Activated CD8-positive, alpha-beta T cell treated with anti-CD3 and anti-CD28 coated beads, Interleukin-2, amount 10 ng/mL, durations not matched to agents 7 days and 5 days (primary cell): ENCODE data around the gene IDI2. TPM values are rescaled to one million over a fixed set of nuclear protein-coding genes. Genes with fewer than 3 reads are reported as not detected.

Experiments used
- ATAC-seq: fragments of 150-1000 bp; cut with Tn5 transposase; one replicate; pipeline ENCODE4 v1.10.0; 2021; ENCODE audit warnings: moderate library complexity
- CTCF ChIA-PET: fragments of 350-600 bp; sonication (Branson Sonifier 250); formaldehyde crosslinking; loops from one replicate; lab custom pipeline; 2021; ENCODE audit warnings: antibody characterized with exemption; lab: Charles Lee
- POLR2A ChIA-PET: fragments of 350-600 bp; sonication (Branson Sonifier 250); formaldehyde crosslinking; loops from one replicate; lab custom pipeline; 2021; ENCODE audit warnings: antibody characterized with exemption; lab: Charles Lee
- DNase-seq: peaks from one replicate; pipeline ENCODE4 v3.0.0-alpha.2; 2020
- H3K27ac Mint-ChIP-seq: one replicate; pipeline ENCODE4 v1.8.0; 2021; ENCODE audit warnings: mild to moderate bottlenecking, mixed read lengths
- H3K27me3 Mint-ChIP-seq: one replicate; pipeline ENCODE4 v1.8.0; 2021; ENCODE audit warnings: low read depth, mixed read lengths
- H3K36me3 Mint-ChIP-seq: one replicate; pipeline ENCODE4 v1.8.0; 2021; ENCODE audit warnings: low read depth, mixed read lengths
- H3K4me1 Mint-ChIP-seq: one replicate; pipeline ENCODE4 v1.8.0; 2021; ENCODE audit warnings: low read depth, mixed read lengths
- H3K4me3 Mint-ChIP-seq: one replicate; pipeline ENCODE4 v1.8.0; 2021; ENCODE audit warnings: mild to moderate bottlenecking, mixed read lengths
- H3K9me3 Mint-ChIP-seq: one replicate; pipeline ENCODE4 v1.8.0; 2022; ENCODE audit warnings: mixed read lengths; ENCODE audit not compliant: insufficient read depth
- total RNA-seq, 2 experiments: library from RNA; stranded (reverse); gene quantifications; one replicate each; pipeline ENCODE4 v1.2.3, GENCODE V29; 2021

The IDI2 gene
- total RNA-seq, 2 experiments from 2014 or later: not detected

- peaks cover under 1% of the 10 kb centered on the region for H3K4me1 Mint-ChIP-seq
- POLR2A ChIA-PET: no interaction called here
- CTCF ChIA-PET: no interaction called here
- H3K9me3 Mint-ChIP-seq: peaks cover 5% of the 10 kb centered on the region
- no peak overlapping the region for H3K27ac Mint-ChIP-seq
- H3K27me3 Mint-ChIP-seq: no peaks in the 10 kb centered on the region
- no peak for DNase-seq
- peaks cover 79% of the 10 kb centered on the region for H3K36me3 Mint-ChIP-seq
- no peak overlapping the region for H3K4me3 Mint-ChIP-seq
- no peak for ATAC-seq
Observed at GRCh38 chr10:1006573-1006972, 19.1 kb downstream of the IDI2 start.

DNA sequence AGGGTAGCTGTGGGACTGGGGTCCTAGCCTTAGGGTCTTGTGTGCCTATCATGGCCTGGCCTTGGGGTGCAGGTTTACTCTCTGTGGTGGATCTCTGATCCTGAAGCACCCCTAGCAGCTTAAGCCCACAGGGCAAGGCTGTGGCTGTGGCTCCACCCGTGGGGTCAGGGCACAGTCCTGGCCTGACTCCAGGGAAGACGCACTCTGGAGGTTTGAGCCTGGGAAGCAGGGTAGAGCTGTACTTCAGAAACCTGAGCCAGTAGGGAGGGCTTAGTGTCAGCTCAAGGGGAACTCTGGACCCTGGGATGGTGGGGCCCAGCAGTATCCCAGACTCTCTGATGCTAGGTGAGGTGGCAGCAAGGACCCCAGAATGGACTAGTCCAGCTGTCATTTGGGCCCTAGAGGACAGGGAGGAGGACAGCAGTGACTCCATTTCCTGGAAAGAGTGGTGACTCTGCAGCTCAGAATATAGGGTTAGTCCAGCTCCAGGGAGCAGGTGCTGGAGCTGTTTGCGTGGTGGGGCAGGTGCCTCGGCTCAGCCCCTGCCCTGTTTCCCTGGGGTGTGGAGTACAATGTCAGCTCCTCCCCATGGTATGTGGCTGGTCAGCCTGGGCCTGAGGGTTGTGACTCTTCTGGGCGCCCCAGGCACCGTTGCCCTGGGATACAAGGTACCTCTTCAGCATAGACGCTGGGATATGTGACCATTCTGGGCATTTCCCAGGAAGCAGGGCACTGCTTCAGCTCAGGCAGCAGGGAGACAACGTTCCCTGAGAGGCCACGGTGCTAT is 21.6 kb downstream of the IDI2 start:
- peaks cover 80% of the 10 kb centered on the region for H3K36me3 Mint-ChIP-seq
- peak overlapping the region; percentile 6 for H3K27ac Mint-ChIP-seq
- H3K4me3 Mint-ChIP-seq: no peak overlapping the region
- no peak for ATAC-seq
- H3K27me3 Mint-ChIP-seq: no peaks in the 10 kb centered on the region
- POLR2A ChIA-PET: interaction anchor here (0.7 kb wide), 1 partner anchor 73 kb away, joined by 3 read pairs; the partner anchor contains the start of gene LARP4B
- DNase-seq: no peak
- peaks cover 5% of the 10 kb centered on the region for H3K9me3 Mint-ChIP-seq
- CTCF ChIA-PET: no interaction called here
- peaks cover 4% of the 10 kb centered on the region for H3K4me1 Mint-ChIP-seq

DNA sequence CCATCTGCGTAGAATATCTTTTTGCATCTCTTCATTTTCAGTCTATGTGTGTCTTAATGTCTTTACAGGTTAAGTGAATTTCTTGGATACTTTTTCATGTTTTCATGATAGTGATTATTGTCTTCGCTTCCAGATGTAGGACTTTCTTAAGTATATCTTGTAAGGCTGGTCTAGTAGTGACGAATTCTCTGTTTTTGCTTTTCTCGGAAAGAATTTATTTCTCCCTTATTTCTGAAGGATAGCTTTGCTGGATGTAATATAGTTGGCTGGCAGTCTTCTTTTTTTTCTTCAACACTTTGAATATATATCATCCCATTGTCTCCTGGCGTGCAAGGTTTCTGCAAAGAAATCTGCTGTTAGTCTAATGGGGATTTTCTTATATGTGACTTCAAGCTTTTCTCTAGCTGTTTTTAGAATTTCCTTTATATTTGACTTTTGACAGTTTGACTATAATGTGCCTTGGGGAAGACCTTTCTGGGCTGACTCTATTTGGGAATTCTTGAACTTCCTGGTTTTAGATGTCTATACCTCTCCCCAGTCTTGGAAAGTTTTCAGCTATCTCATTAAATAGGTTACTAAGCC is 23.1 kb downstream of the IDI2 start:
- no peak overlapping the region for H3K27ac Mint-ChIP-seq
- POLR2A ChIA-PET: no interaction called here
- CTCF ChIA-PET: no interaction called here
- no peak overlapping the region for H3K4me3 Mint-ChIP-seq
- H3K4me1 Mint-ChIP-seq: peaks cover 4% of the 10 kb centered on the region
- H3K36me3 Mint-ChIP-seq: peaks cover 80% of the 10 kb centered on the region
- DNase-seq (no peak), ATAC-seq (no peak)
- H3K27me3 Mint-ChIP-seq: no peaks in the 10 kb centered on the region
- H3K9me3 Mint-ChIP-seq: peaks cover 5% of the 10 kb centered on the region

- peaks cover 84% of the 10 kb centered on the region for H3K36me3 Mint-ChIP-seq
- peaks cover 4% of the 10 kb centered on the region for H3K4me1 Mint-ChIP-seq
- peaks cover 3% of the 10 kb centered on the region for H3K9me3 Mint-ChIP-seq
- POLR2A ChIA-PET: no interaction called here
- DNase-seq: no peak
- H3K4me3 Mint-ChIP-seq: no peak overlapping the region
- no peak for ATAC-seq
- no peak overlapping the region for H3K27ac Mint-ChIP-seq
- CTCF ChIA-PET: no interaction called here
- no peaks in the 10 kb centered on the region for H3K27me3 Mint-ChIP-seq
Observed at GRCh38 chr10:997266-998022, 28.2 kb downstream of the IDI2 start.

- peaks cover 6% of the 10 kb centered on the region for H3K4me1 Mint-ChIP-seq
- CTCF ChIA-PET: no interaction called here
- H3K27me3 Mint-ChIP-seq: no peaks in the 10 kb centered on the region
- no peak for DNase-seq
- ATAC-seq: no peak
- no peaks in the 10 kb centered on the region for H3K9me3 Mint-ChIP-seq
- H3K36me3 Mint-ChIP-seq: peaks cover 77% of the 10 kb centered on the region
- no peak overlapping the region for H3K4me3 Mint-ChIP-seq
- H3K27ac Mint-ChIP-seq: no peak overlapping the region
- POLR2A ChIA-PET: no interaction called here
Observed at GRCh38 chr10:996031-996430, 29.6 kb downstream of the IDI2 start.

DNA sequence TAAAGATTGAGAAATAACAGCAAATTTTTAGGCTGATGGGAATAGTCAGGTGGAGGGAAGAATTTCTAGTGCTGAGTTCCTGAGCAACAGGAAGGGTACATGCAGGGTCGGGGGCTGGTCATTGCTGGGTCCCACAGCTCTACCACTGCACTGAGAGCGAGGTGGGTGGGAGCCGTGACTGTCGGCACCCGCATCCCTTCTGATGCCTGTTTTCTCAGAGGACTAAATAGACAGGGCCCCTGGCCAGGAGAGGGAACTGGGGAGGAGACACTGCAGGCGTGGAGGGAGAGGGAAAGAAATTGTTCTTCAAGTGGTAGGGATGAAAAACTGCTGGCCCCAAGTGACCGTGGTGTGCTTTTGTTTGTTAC is 30.1 kb downstream of the IDI2 start:
- POLR2A ChIA-PET: no interaction called here
- H3K36me3 Mint-ChIP-seq: peaks cover 77% of the 10 kb centered on the region

GRCh38 chr10:994836-995558 is 30.7 kb downstream of the IDI2 start:
- ATAC-seq: no peak
- Mint-ChIP-seq H3K9me3 (no peaks in the 10 kb centered on the region), H3K36me3 (peaks cover 77% of the 10 kb centered on the region), H3K27ac (no peak overlapping the region), H3K4me3 (no peak overlapping the region), H3K27me3 (no peaks in the 10 kb centered on the region), H3K4me1 (peaks cover 13% of the 10 kb centered on the region)
- DNase-seq: no peak
- CTCF ChIA-PET: no interaction called here
- POLR2A ChIA-PET: no interaction called here

More for the DNA sequence above, 30.1 kb downstream of the IDI2 start:
- H3K27ac Mint-ChIP-seq: no peak overlapping the region
- ATAC-seq (peak; percentile 6), DNase-seq (no peak)
- CTCF ChIA-PET: no interaction called here
- no peak overlapping the region for H3K4me3 Mint-ChIP-seq
- no peaks in the 10 kb centered on the region for H3K9me3 Mint-ChIP-seq
- no peaks in the 10 kb centered on the region for H3K27me3 Mint-ChIP-seq
- peaks cover 10% of the 10 kb centered on the region for H3K4me1 Mint-ChIP-seq

DNA sequence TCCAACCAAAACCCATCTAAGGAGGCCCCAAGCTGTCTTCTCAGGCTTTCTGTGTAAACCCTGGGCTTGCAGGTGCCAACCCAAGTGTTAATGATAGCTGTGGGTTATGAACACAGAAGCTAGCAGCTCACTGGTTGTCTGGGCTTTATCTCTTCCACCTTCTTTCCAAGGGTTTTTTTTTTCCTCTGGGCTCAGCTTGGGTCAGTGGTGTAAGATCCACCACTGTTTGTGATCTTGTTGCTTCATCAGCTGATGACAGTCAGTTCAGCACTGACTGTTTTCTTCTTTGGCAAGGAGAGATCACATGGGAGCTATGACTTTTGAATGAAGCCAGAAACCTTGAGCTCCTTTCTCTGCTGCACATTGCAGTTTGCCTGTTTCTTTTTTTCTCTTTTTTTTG is 32.8 kb downstream of the IDI2 start:
- H3K27me3 Mint-ChIP-seq: no peaks in the 10 kb centered on the region
- ChIA-PET CTCF (no interaction called here), POLR2A (interaction anchor here (0.6 to 0.7 kb wide), 2 partner anchors 62 to 533 kb away, joined by 3 to 6 read pairs; no protein-coding TSS in a partner anchor)
- H3K36me3 Mint-ChIP-seq: peaks cover 76% of the 10 kb centered on the region
- H3K4me3 Mint-ChIP-seq: no peak overlapping the region
- peaks cover 25% of the 10 kb centered on the region for H3K4me1 Mint-ChIP-seq
- H3K9me3 Mint-ChIP-seq: no peaks in the 10 kb centered on the region
- H3K27ac Mint-ChIP-seq: no peak overlapping the region
- DNase-seq (no peak), ATAC-seq (no peak)

DNA sequence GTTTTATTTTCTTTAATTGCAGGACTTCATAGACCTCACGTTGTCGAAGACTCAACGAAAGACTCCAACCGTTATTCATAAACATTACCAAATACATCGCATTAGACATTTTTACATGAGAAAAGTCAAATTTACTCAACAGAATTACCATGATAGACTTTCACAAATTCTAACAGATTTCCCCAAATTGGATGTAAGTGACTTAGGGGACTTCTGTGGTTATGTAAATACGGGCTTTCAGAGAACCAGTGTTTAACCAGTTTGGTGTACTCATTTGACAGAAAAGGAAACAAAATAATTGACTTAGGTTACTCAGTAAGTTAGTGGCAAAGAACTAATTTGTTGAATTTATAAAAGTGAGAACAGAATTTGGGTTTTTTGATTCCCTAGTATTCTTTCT is 33.2 kb downstream of the IDI2 start:
- Mint-ChIP-seq H3K27ac (no peak overlapping the region), H3K4me1 (peaks cover 27% of the 10 kb centered on the region), H3K9me3 (no peaks in the 10 kb centered on the region), H3K4me3 (no peak overlapping the region), H3K36me3 (peaks cover 72% of the 10 kb centered on the region), H3K27me3 (no peaks in the 10 kb centered on the region)
- POLR2A ChIA-PET: interaction anchor here (0.6 to 0.7 kb wide), 2 partner anchors 63 to 533 kb away, joined by 3 to 6 read pairs; no protein-coding TSS in a partner anchor
- CTCF ChIA-PET: no interaction called here
- no peak for DNase-seq
- ATAC-seq: no peak

- ATAC-seq (no peak), DNase-seq (no peak)
- no peak overlapping the region for H3K27ac Mint-ChIP-seq
- peaks cover 57% of the 10 kb centered on the region for H3K36me3 Mint-ChIP-seq
- H3K4me3 Mint-ChIP-seq: peak overlapping the region; percentile 3
- CTCF ChIA-PET: no interaction called here
- POLR2A ChIA-PET: no interaction called here
- H3K4me1 Mint-ChIP-seq: peaks cover 35% of the 10 kb centered on the region
- no peaks in the 10 kb centered on the region for H3K9me3 Mint-ChIP-seq
- H3K27me3 Mint-ChIP-seq: no peaks in the 10 kb centered on the region
Observed at GRCh38 chr10:990808-991207, 34.9 kb downstream of the IDI2 start.
